GM19397 (cell line): ENCODE measurements around the gene C2CD4A.
"Not testable (repeated sequence)": the region's sequence is repeated elsewhere in the genome, so short reads cannot be mapped to it uniquely, and the experiment has no call there.

Experiments
- ATAC-seq: cut with Tn5 transposase; IDR thresholded peaks from one replicate; pipeline ENCODE4 v1.9.1; 2021; ENCODE audit warnings: mild to moderate bottlenecking, moderate library complexity; ENCODE audit not compliant: unreplicated experiment

Gene C2CD4A

GRCh38 chr15:62066663-62067447, at the start of gene C2CD4A:
C2CD4A (plus strand) TSS chr15:62066977; CDS start chr15:62067614, 637 bp downstream.
- ATAC-seq: no peak

GRCh38 chr15:62020576-62021160, 46.1 kb upstream of the C2CD4A start:
- ATAC-seq: no peak

- no peak for ATAC-seq
These were observed 44.7 kb upstream of the C2CD4A start for GRCh38 chr15:62021991-62022600.

GRCh38 chr15:62026487-62027262, 40.1 kb upstream of the C2CD4A start:
- ATAC-seq: no peak

- ATAC-seq: no peak
These were observed 39.6 kb upstream of the C2CD4A start for GRCh38 chr15:62027263-62027565.

GRCh38 chr15:62027916-62028315, 38.9 kb upstream of the C2CD4A start:
- ATAC-seq: no peak

- ATAC-seq: no peak
These were observed 31.4 kb upstream of the C2CD4A start for GRCh38 chr15:62035256-62035924.

GRCh38 chr15:62046078-62046743, 20.6 kb upstream of the C2CD4A start:
- ATAC-seq: no peak

GRCh38 chr15:62047282-62047827, 19.4 kb upstream of the C2CD4A start:
- ATAC-seq: no peak

GRCh38 chr15:62048254-62048653, 18.5 kb upstream of the C2CD4A start:
- ATAC-seq: not testable (repeated sequence)

GRCh38 chr15:62050115-62050514, 16.7 kb upstream of the C2CD4A start:
- no peak for ATAC-seq

- ATAC-seq: no peak
These were observed 15.6 kb upstream of the C2CD4A start for GRCh38 chr15:62051166-62051565.

GRCh38 chr15:62052713-62053112, 14.1 kb upstream of the C2CD4A start:
- no peak for ATAC-seq

GRCh38 chr15:62053439-62054085, 13.2 kb upstream of the C2CD4A start:
- no peak for ATAC-seq

GRCh38 chr15:62054979-62055378, 11.8 kb upstream of the C2CD4A start:
- ATAC-seq: no peak

- no peak for ATAC-seq
These were observed 9.3 kb upstream of the C2CD4A start for GRCh38 chr15:62057341-62057980.

GRCh38 chr15:62058327-62059028, 8.3 kb upstream of the C2CD4A start:
- ATAC-seq: no peak

GRCh38 chr15:62059108-62059815, 7.5 kb upstream of the C2CD4A start:
- no peak for ATAC-seq
